A549 (cell line): ENCODE results near the gene TAL1. TPM values are rescaled to one million over a fixed set of nuclear protein-coding genes. Genes with fewer than 3 reads are reported as not detected.

Experiments
- ATAC-seq, 2 experiments: fragments of 200-7000 bp in 1 of 2; fragments of >200 bp in 1 of 2; cut with Nextera tagmentation in 1 of 2; cut with Tn5 transposase in 1 of 2; 3 replicates each; pipeline versions ENCODE4 v1.8.0 to v1.9.1; 2018 to 2020; ENCODE audit warnings: mild to moderate bottlenecking in 1 of 2, moderate library complexity in 1 of 2
- CTCF ChIA-PET: fragments of 300-600 bp; sonication (Branson Sonifier 250); formaldehyde crosslinking; extraction: SDS; loops from one replicate; lab custom pipeline; 2021; ENCODE audit warnings: antibody characterized with exemption, inconsistent platforms; lab: Yijun Ruan, JAX
- POLR2A ChIA-PET: fragments of 350-600 bp; formaldehyde crosslinking; extraction: SDS; loops from one replicate; lab custom pipeline; 2021; ENCODE audit warnings: antibody characterized with exemption, inconsistent platforms; lab: Yijun Ruan, JAX
- DNase-seq, 2 experiments: peaks; one replicate each; pipeline versions ENCODE4 v3.0.0 to v3.0.0-alpha.2; 2011 to 2016; ENCODE audit warnings: low read depth in 1 of 2, low spot score in 1 of 2
- FAIRE-seq: peaks from 2 replicates; lab custom pipeline; 2011; peaks lifted over from hg19 to GRCh38; lab: Jason Lieb, UNC
- H3K27ac ChIP-seq, 2 experiments: fragments of >200 bp; sonication (Bioruptor Twin); formaldehyde crosslinking; 3 replicates each; pipeline ENCODE4 v1.5.1; 2016 to 2017
- H3K4me1 ChIP-seq: fragments of >200 bp; sonication (Bioruptor Twin); formaldehyde crosslinking; 3 replicates; pipeline ENCODE4 v1.6.1; 2016
- H3K4me2 ChIP-seq: fragments of >200 bp; sonication (Bioruptor Twin); formaldehyde crosslinking; 3 replicates; pipeline ENCODE4 v1.6.1; 2016
- H3K4me3 ChIP-seq: fragments of >200 bp; sonication (Bioruptor Twin); formaldehyde crosslinking; 3 replicates; pipeline ENCODE4 v1.5.1; 2016
- H3K9me3 ChIP-seq: fragments of >200 bp; sonication (Bioruptor Twin); formaldehyde crosslinking; 3 replicates; pipeline ENCODE4 v1.6.1; 2016
- BCL3 ChIP-seq: fragments of >200 bp; sonication (Bioruptor Twin); formaldehyde crosslinking; IDR thresholded peaks from 3 replicates; pipeline ENCODE4 v1.6.1; 2016
- CHD4 ChIP-seq: fragments of 200-600 bp; sonication (generic); IDR thresholded peaks from 2 replicates; pipeline ENCODE4 v1.6.1; 2016; ENCODE audit warnings: antibody characterized with exemption, mild to moderate bottlenecking, borderline replicate concordance
- E2F6 ChIP-seq: IDR thresholded peaks from 2 replicates; pipeline ENCODE4 v1.6.1; 2012; ENCODE audit warnings: low read depth, borderline replicate concordance
- EP300 ChIP-seq, 2 experiments: fragments of >200 bp; sonication (Bioruptor Twin); formaldehyde crosslinking; IDR thresholded peaks; 2 replicates in 1 of 2; 3 replicates in 1 of 2; pipeline ENCODE4 v1.6.1; 2016 to 2017
- FOSL2 ChIP-seq, 2 experiments: fragments of 450-650 bp in 1 of 2; fragments of >200 bp in 1 of 2; sonication (Bioruptor Twin) in 1 of 2; formaldehyde crosslinking; IDR thresholded peaks; 2 replicates each; pipeline versions ENCODE4 v1.5.0 to v1.6.1; 2016 to 2020; ENCODE audit warnings: mild to moderate bottlenecking in 1 of 2, moderate library complexity in 1 of 2
- HMGXB4 ChIP-seq: fragments of 250-450 bp; sonication (Bioruptor Pico); IDR thresholded peaks from 2 replicates; pipeline ENCODE4 v1.5.0; 2021; ENCODE audit warnings: mild to moderate bottlenecking, moderate library complexity, borderline replicate concordance
- HOXA7 ChIP-seq: fragments of 250-450 bp; sonication (Bioruptor Pico); IDR thresholded peaks from 2 replicates; pipeline ENCODE4 v1.5.0; 2020; ENCODE audit warnings: mild to moderate bottlenecking, moderate library complexity
- HOXB13 ChIP-seq: fragments of 250-450 bp; sonication (Bioruptor Pico); IDR thresholded peaks from 2 replicates; pipeline ENCODE4 v1.5.0; 2020; ENCODE audit warnings: low read depth, mild to moderate bottlenecking, moderate library complexity
- JUN ChIP-seq, 2 experiments: fragments of >200 bp; sonication (Bioruptor Twin); formaldehyde crosslinking; IDR thresholded peaks; 2 replicates in 1 of 2; 3 replicates in 1 of 2; pipeline ENCODE4 v1.6.1; 2016 to 2017
- MAX ChIP-seq: IDR thresholded peaks from 2 replicates; pipeline ENCODE4 v1.6.1; 2012
- MYC ChIP-seq: IDR thresholded peaks from 2 replicates; pipeline ENCODE4 v1.6.1; 2012; ENCODE audit warnings: mild to moderate bottlenecking, inconsistent platforms, low read length, improper control_type of control experiment, borderline replicate concordance
- PHF8 ChIP-seq: fragments of 200-600 bp; sonication (generic); IDR thresholded peaks from 2 replicates; pipeline ENCODE4 v1.6.1; 2016; ENCODE audit warnings: low read depth, mild to moderate bottlenecking, antibody characterized with exemption, moderate library complexity, borderline replicate concordance
- POLR2A ChIP-seq: IDR thresholded peaks from 2 replicates; pipeline ENCODE4 v1.6.1; 2012; ENCODE audit warnings: mild to moderate bottlenecking, low read length
- RFX5 ChIP-seq: fragments of 450-650 bp; IDR thresholded peaks from 2 replicates; pipeline ENCODE4 v1.7.1; 2014; ENCODE audit warnings: antibody characterized with exemption, mild to moderate bottlenecking, moderate library complexity
- ZFP36 ChIP-seq: fragments of 450-650 bp; IDR thresholded peaks from 2 replicates; pipeline ENCODE4 v1.6.1; 2014; ENCODE audit warnings: borderline replicate concordance; ENCODE audit not compliant: partially characterized antibody
- ZSCAN20 ChIP-seq: fragments of 250-450 bp; sonication (Bioruptor Pico); IDR thresholded peaks from 2 replicates; pipeline ENCODE4 v1.8.0; 2022; ENCODE audit warnings: mild to moderate bottlenecking, moderate library complexity
- WGBS: methylation state at CpG from one replicate; pipeline ENCODE4 v1.1.6; 2017; ENCODE audit errors: missing lambda C conversion rate; 5-methylcytosine and 5-hydroxymethylcytosine counted together
- polyA plus RNA-seq, 4 experiments: library from polyadenylated mRNA; depleted of rRNA in 3 of 4; stranded (reverse); fragments of >200 nt; fragmentation: RNase III in 1 of 4; extraction: RNeasy Plus Mini Kit Qiagen cat#74134 plus additional on column Dnase treatment in 1 of 4; gene quantifications; 2 replicates in 3 of 4; 3 replicates in 1 of 4; pipeline ENCODE4 v1.2.3, GENCODE V29; 2011 to 2017

Gene TAL1
- polyA plus RNA-seq, 2 of the 4 experiments (the other 2 are of a cell fraction) = not detected

GRCh38 chr1:47222476-47222875 is 9.5 kb downstream of the TAL1 start:
- ChIA-PET POLR2A (no interaction called here), CTCF (no interaction called here)
- no peak overlapping the region for H3K4me3 ChIP-seq
- no peaks in the 10 kb centered on the region for H3K9me3 ChIP-seq
- WGBS = 30% methylated on average over 3 of the region's 3 CpGs
- H3K27ac ChIP-seq = no peak overlapping the region
- no peak for DNase-seq
- H3K4me1 ChIP-seq = no peaks in the 10 kb centered on the region
- no peak overlapping the region for H3K4me2 ChIP-seq
- FAIRE-seq = no peak
- no peak for ATAC-seq
- TF ChIP-seq E2F6 (no peak), FOSL2 (IDR thresholded peaks at IDR 0.05) (no peak), FOSL2 (CRISPR knock-in tag; IDR thresholded peaks at IDR 0.05) (no peak), HMGXB4 (CRISPR knock-in tag) (no peak), HOXB13 (no peak), PHF8 (no peak)

GRCh38 chr1:47219590-47220220 is 12.3 kb downstream of the TAL1 start:
- CTCF ChIA-PET = interaction anchor here (0.5 to 2.9 kb wide), 3 partner anchors 26 to 170 kb away, joined by 3 to 7 read pairs (median 3); no protein-coding TSS in a partner anchor
- no peak overlapping the region for H3K4me2 ChIP-seq
- TF ChIP-seq HMGXB4 (CRISPR knock-in tag) (no peak), MYC (no peak), RFX5 (no peak), HOXA7 (CRISPR knock-in tag) (no peak), ZSCAN20 (CRISPR knock-in tag) (no peak), JUN (IDR thresholded peaks at IDR 0.05) (no peak), ZFP36 (no peak), EP300 (IDR thresholded peaks at IDR 0.05) (no peak), BCL3 (no peak)
- TF ChIP-seq, all 56 proteins: peak for 0
- POLR2A ChIA-PET = no interaction called here
- H3K4me1 ChIP-seq = no peaks in the 10 kb centered on the region
- FAIRE-seq = no peak
- ATAC-seq = no peak
- DNase-seq = no peak
- H3K9me3 ChIP-seq = no peaks in the 10 kb centered on the region
- no peak overlapping the region for H3K4me3 ChIP-seq
- WGBS = 86% methylated on average over 11 of the region's 29 CpGs
- no peak overlapping the region for H3K27ac ChIP-seq

- DNase-seq = no peak
- ChIA-PET CTCF (interaction anchor here (0.6 to 2.9 kb wide), 2 partner anchors 26 to 120 kb away, joined by 4 to 7 read pairs; no protein-coding TSS in a partner anchor), POLR2A (no interaction called here)
- ATAC-seq = no peak
- 6% methylated on average over 2 of the region's 4 CpGs for WGBS
- Histone ChIP-seq H3K9me3 (no peaks in the 10 kb centered on the region), H3K4me3 (no peak overlapping the region), H3K4me2 (no peak overlapping the region), H3K27ac (no peak overlapping the region), H3K4me1 (no peaks in the 10 kb centered on the region)
- TF ChIP-seq MAX = no peak
- no peak for TF ChIP-seq POLR2A
- TF ChIP-seq CHD4 = no peak
- no peak for FAIRE-seq
These were observed 13.0 kb downstream of the TAL1 start for GRCh38 chr1:47219001-47219400.
